GM23338 (cell line): ENCODE data around the gene SYP. TPM values are rescaled to one million over a fixed set of nuclear protein-coding genes. Genes with fewer than 3 reads are reported as not detected.

Source experiments
- ATAC-seq: fragments of 200-7000 bp; cut with Tn5 transposase; 3 replicates; pipeline ENCODE4 v1.9.1; 2020
- DNase-seq: peaks from one replicate; pipeline ENCODE4 v3.0.0-alpha.2; 2015; ENCODE audit warnings: low spot score
- H2AFZ ChIP-seq: fragments of 200-600 bp; sonication (generic); 2 replicates; pipeline ENCODE4 v1.8.0; 2016; ENCODE audit warnings: antibody characterized with exemption, mild to moderate bottlenecking, moderate library complexity
- H3F3A ChIP-seq: fragments of 200-600 bp; sonication (generic); replicated peaks from 2 replicates; pipeline ENCODE4 v1.8.0; 2017; ENCODE audit warnings: antibody characterized with exemption, mixed run types, low read depth
- H3K27ac ChIP-seq: fragments of 200-600 bp; sonication (generic); 2 replicates; pipeline ENCODE4 v1.6.1; 2016; ENCODE audit warnings: low read depth
- H3K27me3 ChIP-seq: fragments of 200-600 bp; sonication (generic); 2 replicates; pipeline ENCODE4 v1.8.0; 2016; ENCODE audit warnings: mild to moderate bottlenecking, mixed run types, moderate library complexity; ENCODE audit not compliant: insufficient read depth
- H3K36me3 ChIP-seq: fragments of 200-600 bp; sonication (generic); 2 replicates; pipeline ENCODE4 v1.8.0; 2016; ENCODE audit warnings: mild to moderate bottlenecking; ENCODE audit not compliant: insufficient read depth
- H3K4me1 ChIP-seq: fragments of 200-600 bp; sonication (generic); 2 replicates; pipeline ENCODE4 v1.8.0; 2016; ENCODE audit warnings: mild to moderate bottlenecking, moderate library complexity; ENCODE audit not compliant: insufficient read depth
- H3K4me2 ChIP-seq: fragments of 200-600 bp; sonication (generic); 2 replicates; pipeline ENCODE4 v1.7.1; 2017; ENCODE audit warnings: mixed run types
- H3K4me3 ChIP-seq: fragments of 200-600 bp; sonication (generic); 2 replicates; pipeline ENCODE4 v1.6.1; 2016; ENCODE audit warnings: mixed run types
- H3K79me2 ChIP-seq: fragments of 200-600 bp; sonication (generic); replicated peaks from 2 replicates; pipeline ENCODE4 v1.8.0; 2017; ENCODE audit warnings: mild to moderate bottlenecking; ENCODE audit not compliant: insufficient read depth
- H3K9me2 ChIP-seq: fragments of 200-600 bp; sonication (generic); 2 replicates; pipeline ENCODE4 v1.8.0; 2017; ENCODE audit not compliant: insufficient read depth
- H4K20me1 ChIP-seq: fragments of 200-600 bp; sonication (generic); replicated peaks from 2 replicates; pipeline ENCODE4 v1.8.0; 2017; ENCODE audit warnings: mild to moderate bottlenecking; ENCODE audit not compliant: insufficient read depth
- H3K27ac Mint-ChIP-seq: 2 replicates; pipeline ENCODE4 v1.8.0; 2020; ENCODE audit warnings: inconsistent platforms, mild to moderate bottlenecking, moderate library complexity, mixed read lengths
- H3K27me3 Mint-ChIP-seq: 3 replicates; pipeline ENCODE4 v1.8.0; 2022; ENCODE audit warnings: low read depth, mild to moderate bottlenecking, moderate library complexity, mixed read lengths, inconsistent platforms; ENCODE audit not compliant: insufficient read depth, poor library complexity
- H3K36me3 Mint-ChIP-seq: 3 replicates; pipeline ENCODE4 v1.8.0; 2021; ENCODE audit warnings: low read depth, mild to moderate bottlenecking, inconsistent platforms, moderate library complexity, mixed read lengths
- H3K4me1 Mint-ChIP-seq: 3 replicates; pipeline ENCODE4 v1.8.0; 2020; ENCODE audit warnings: mild to moderate bottlenecking, inconsistent platforms, mixed read lengths
- H3K4me3 Mint-ChIP-seq: 3 replicates; pipeline ENCODE4 v1.8.0; 2021; ENCODE audit warnings: moderate library complexity, mild to moderate bottlenecking, inconsistent platforms, mixed read lengths
- H3K9me3 Mint-ChIP-seq: 3 replicates; pipeline ENCODE4 v1.8.0; 2020; ENCODE audit warnings: moderate library complexity, mild to moderate bottlenecking, inconsistent platforms, mixed read lengths
- CREB1 ChIP-seq: fragments of 250-450 bp; sonication (Bioruptor Pico); IDR thresholded peaks from 2 replicates; pipeline ENCODE4 v1.5.0; 2020; ENCODE audit warnings: low read depth, mild to moderate bottlenecking, moderate library complexity
- EZH2 ChIP-seq: fragments of 200-600 bp; sonication (generic); IDR thresholded peaks from one replicate; pipeline ENCODE4 v1.8.0; 2017; ENCODE audit warnings: antibody characterized with exemption, mild to moderate bottlenecking, low read depth; ENCODE audit not compliant: unreplicated experiment
- EZH2phosphoT487 ChIP-seq: fragments of 200-600 bp; sonication (generic); IDR thresholded peaks from one replicate; pipeline ENCODE4 v1.8.1; 2018; ENCODE audit warnings: antibody characterized with exemption; ENCODE audit not compliant: unreplicated experiment
- NANOG ChIP-seq: IDR thresholded peaks from 2 replicates; pipeline ENCODE4 v1.6.1; 2016; ENCODE audit warnings: antibody characterized with exemption, borderline replicate concordance
- POLR2AphosphoS5 ChIP-seq: IDR thresholded peaks from 2 replicates; pipeline ENCODE4 v1.6.1; 2016; ENCODE audit warnings: antibody characterized with exemption, low read depth
- ZNF114 ChIP-seq: fragments of 250-450 bp; sonication (Bioruptor Pico); IDR thresholded peaks from 2 replicates; pipeline ENCODE4 v1.5.0; 2020; ENCODE audit warnings: mild to moderate bottlenecking, moderate library complexity
- ZNF331 ChIP-seq: fragments of 250-450 bp; sonication (Bioruptor Pico); IDR thresholded peaks from 2 replicates; pipeline ENCODE4 v1.5.0; 2020; ENCODE audit warnings: low read depth, mild to moderate bottlenecking, moderate library complexity
- long read RNA-seq: library from polyadenylated mRNA; unstranded; transcript quantifications from one replicate; pipeline ENCODE4 v2.0.0, GENCODE V29; 2020; ENCODE audit not compliant: unreplicated experiment
- polyA plus RNA-seq: library from polyadenylated mRNA; unstranded; fragments of >200 nt; fragmentation: Nextera tagmentation; extraction: Ambion mirVana; gene quantifications from 2 replicates; pipeline ENCODE4 v1.2.1, GENCODE V29; 2016
- total RNA-seq: library from RNA; depleted of rRNA; stranded (reverse); fragments of >200 nt; shearing (Covaris generic); gene quantifications from 2 replicates; pipeline ENCODE4 v1.2.3, GENCODE V29; 2014; rRNA removed
- TF ChIP-seq, protein P1 (sequence below): IDR thresholded peaks from one replicate; pipeline ENCODE4 v1.6.1; 2018; ENCODE audit warnings: antibody characterized with exemption; ENCODE audit not compliant: unreplicated experiment
- TF ChIP-seq, protein P2 (sequence below), 2 experiments: fragments of 200-600 bp in 1 of 2; sonication (generic) in 1 of 2; conservative IDR thresholded peaks; 2 replicates each; pipeline versions ENCODE4 v1.5.1 to v1.6.1; 2016 to 2017; ENCODE audit warnings: antibody characterized with exemption in 2 of 2, low read depth in 2 of 2, mild to moderate bottlenecking in 2 of 2, moderate library complexity in 1 of 2
- TF ChIP-seq, protein P3 (sequence below): IDR thresholded peaks from 2 replicates; pipeline ENCODE4 v1.6.1; 2016; ENCODE audit warnings: antibody characterized with exemption

SYP gene
- total RNA-seq: 7.3 and 9.1 TPM in 2 replicates
- polyA plus RNA-seq: 2.5 and 3.7 TPM in 2 replicates
- long read RNA-seq, partial matches to known transcripts: 0 of 2 reads
- long read RNA-seq, other reads (novel, unspliced or antisense): 2 of 2 reads

DNA sequence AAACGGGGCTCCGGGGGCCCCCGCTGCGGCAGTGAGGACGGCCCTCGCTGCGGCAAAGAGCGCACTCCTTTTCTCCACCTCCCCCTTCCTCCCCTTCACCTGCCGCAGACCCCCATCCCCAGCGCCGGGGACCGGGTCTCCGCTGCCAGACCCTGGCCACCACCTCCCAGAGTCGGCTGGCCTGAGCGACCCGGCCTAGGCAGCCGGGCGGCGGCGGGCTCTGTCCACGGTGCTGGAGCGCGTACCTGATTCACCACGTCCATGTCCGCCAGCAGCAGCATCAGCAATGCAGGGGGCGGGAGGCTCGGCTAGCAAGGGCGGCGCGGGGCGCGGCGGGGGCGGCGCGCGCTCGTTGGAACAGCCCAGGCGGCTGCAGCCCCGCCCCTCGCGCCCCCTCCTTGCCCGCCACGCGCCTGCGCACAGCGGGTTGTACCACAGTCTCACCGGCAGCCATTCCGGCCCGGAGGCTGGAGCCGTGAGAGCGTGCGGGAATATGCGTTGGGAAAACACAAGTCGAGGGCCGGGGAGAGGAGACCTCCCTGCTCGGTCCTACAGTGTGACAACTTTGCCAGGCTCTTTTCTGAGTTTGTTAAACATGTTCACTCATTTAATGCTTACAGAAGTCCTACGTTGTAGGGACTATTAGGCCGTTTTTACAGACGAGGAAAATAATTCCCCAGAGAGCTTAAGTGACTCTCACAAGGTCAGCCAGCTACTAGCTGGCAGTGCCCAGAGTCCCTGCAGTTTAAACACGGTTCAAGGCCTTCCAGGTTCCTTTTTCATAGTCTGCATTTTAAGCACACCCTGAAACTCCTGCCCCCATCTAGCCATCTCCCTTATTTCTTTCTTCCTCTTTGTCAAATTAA lies at the start of gene SYP:
SYP (minus strand) TSS at position 288 of the 866 bp plus-strand sequence; CDS start at position 281, 7 bp downstream.
- H3K36me3 Mint-ChIP-seq: no peaks in the 10 kb centered on the region; the same call in 2 of the 3 replicates
- Histone ChIP-seq H3K9me2 (no peaks in the 10 kb centered on the region), H3K27ac (peak within 1 kb of the TSS; percentile 79), H2AFZ (0 out of 2 replicates have a peak within 1 kb of the TSS, but pooled peaks have one; percentile 10), H3K4me1 (no peaks in the 10 kb centered on the region), H3K4me2 (peak within 1 kb of the TSS; percentile 79), H3K27me3 (no peaks in the 10 kb centered on the region), H3K4me3 (peak within 1 kb of the TSS; percentile 58), H4K20me1 (no peaks in the 10 kb centered on the region), H3F3A (no peaks in the 10 kb centered on the region), H3K79me2 (no peaks in the 10 kb centered on the region), H3K36me3 (no peaks in the 10 kb centered on the region)
- peaks cover 16% of the 10 kb centered on the region for H3K4me1 Mint-ChIP-seq
- H3K27ac Mint-ChIP-seq: no peak within 1 kb of the TSS
- ATAC-seq (peak; percentile 95), DNase-seq (peak; percentile 83)
- H3K9me3 Mint-ChIP-seq: no peaks in the 10 kb centered on the region
- peak within 1 kb of the TSS; percentile 71 for H3K4me3 Mint-ChIP-seq
- peak; percentile 67 for TF ChIP-seq CREB1
- TF ChIP-seq, protein P1, sequence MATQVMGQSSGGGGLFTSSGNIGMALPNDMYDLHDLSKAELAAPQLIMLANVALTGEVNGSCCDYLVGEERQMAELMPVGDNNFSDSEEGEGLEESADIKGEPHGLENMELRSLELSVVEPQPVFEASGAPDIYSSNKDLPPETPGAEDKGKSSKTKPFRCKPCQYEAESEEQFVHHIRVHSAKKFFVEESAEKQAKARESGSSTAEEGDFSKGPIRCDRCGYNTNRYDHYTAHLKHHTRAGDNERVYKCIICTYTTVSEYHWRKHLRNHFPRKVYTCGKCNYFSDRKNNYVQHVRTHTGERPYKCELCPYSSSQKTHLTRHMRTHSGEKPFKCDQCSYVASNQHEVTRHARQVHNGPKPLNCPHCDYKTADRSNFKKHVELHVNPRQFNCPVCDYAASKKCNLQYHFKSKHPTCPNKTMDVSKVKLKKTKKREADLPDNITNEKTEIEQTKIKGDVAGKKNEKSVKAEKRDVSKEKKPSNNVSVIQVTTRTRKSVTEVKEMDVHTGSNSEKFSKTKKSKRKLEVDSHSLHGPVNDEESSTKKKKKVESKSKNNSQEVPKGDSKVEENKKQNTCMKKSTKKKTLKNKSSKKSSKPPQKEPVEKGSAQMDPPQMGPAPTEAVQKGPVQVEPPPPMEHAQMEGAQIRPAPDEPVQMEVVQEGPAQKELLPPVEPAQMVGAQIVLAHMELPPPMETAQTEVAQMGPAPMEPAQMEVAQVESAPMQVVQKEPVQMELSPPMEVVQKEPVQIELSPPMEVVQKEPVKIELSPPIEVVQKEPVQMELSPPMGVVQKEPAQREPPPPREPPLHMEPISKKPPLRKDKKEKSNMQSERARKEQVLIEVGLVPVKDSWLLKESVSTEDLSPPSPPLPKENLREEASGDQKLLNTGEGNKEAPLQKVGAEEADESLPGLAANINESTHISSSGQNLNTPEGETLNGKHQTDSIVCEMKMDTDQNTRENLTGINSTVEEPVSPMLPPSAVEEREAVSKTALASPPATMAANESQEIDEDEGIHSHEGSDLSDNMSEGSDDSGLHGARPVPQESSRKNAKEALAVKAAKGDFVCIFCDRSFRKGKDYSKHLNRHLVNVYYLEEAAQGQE: peak; percentile 90
- TF ChIP-seq NANOG: no peak
- TF ChIP-seq POLR2AphosphoS5: peak; percentile 82
- H3K27me3 Mint-ChIP-seq: peaks cover 2% of the 10 kb centered on the region

DNA sequence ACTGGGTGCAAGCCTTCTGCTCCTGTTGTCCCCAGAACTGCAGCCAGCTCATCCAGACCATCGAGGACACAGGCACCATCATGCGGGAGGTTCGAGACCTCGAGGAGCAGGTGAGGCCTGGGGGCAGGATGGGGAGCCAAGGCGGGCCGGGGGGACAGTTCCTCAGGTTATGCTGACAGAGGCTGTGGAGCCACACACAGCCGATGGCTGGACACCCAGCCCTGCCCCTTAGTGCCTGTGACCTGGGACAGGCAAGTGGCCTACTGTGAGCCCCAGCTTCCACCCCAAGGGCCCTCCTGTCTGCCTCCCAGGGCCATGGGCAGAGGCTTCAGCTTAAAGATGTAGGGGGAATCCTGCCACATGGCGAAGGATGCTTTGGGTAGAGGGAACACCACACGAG lies 49.6 kb upstream of the SYP start:
- Histone ChIP-seq H3K9me2 (no peaks in the 10 kb centered on the region), H3K4me3 (no peak overlapping the region), H3K36me3 (no peaks in the 10 kb centered on the region), H3K79me2 (no peaks in the 10 kb centered on the region), H3K27ac (no peak overlapping the region), H3K4me2 (no peak overlapping the region), H3K4me1 (no peaks in the 10 kb centered on the region), H3F3A (no peaks in the 10 kb centered on the region), H2AFZ (no peak overlapping the region), H3K27me3 (no peaks in the 10 kb centered on the region), H4K20me1 (no peaks in the 10 kb centered on the region)
- DNase-seq (no peak), ATAC-seq (no peak)
- Mint-ChIP-seq H3K4me3 (no peak overlapping the region), H3K27ac (no peak overlapping the region), H3K36me3 (no peaks in the 10 kb centered on the region), H3K9me3 (no peaks in the 10 kb centered on the region), H3K27me3 (peaks cover 2% of the 10 kb centered on the region), H3K4me1 (no peaks in the 10 kb centered on the region; the same call in 2 of the 3 replicates)
- no peak for TF ChIP-seq POLR2AphosphoS5
- TF ChIP-seq, protein P2, sequence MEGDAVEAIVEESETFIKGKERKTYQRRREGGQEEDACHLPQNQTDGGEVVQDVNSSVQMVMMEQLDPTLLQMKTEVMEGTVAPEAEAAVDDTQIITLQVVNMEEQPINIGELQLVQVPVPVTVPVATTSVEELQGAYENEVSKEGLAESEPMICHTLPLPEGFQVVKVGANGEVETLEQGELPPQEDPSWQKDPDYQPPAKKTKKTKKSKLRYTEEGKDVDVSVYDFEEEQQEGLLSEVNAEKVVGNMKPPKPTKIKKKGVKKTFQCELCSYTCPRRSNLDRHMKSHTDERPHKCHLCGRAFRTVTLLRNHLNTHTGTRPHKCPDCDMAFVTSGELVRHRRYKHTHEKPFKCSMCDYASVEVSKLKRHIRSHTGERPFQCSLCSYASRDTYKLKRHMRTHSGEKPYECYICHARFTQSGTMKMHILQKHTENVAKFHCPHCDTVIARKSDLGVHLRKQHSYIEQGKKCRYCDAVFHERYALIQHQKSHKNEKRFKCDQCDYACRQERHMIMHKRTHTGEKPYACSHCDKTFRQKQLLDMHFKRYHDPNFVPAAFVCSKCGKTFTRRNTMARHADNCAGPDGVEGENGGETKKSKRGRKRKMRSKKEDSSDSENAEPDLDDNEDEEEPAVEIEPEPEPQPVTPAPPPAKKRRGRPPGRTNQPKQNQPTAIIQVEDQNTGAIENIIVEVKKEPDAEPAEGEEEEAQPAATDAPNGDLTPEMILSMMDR (conservative IDR thresholded peaks at IDR 0.05; ENCODE audit: low read depth in 2 of 2): no peak
- TF ChIP-seq, protein P3, sequence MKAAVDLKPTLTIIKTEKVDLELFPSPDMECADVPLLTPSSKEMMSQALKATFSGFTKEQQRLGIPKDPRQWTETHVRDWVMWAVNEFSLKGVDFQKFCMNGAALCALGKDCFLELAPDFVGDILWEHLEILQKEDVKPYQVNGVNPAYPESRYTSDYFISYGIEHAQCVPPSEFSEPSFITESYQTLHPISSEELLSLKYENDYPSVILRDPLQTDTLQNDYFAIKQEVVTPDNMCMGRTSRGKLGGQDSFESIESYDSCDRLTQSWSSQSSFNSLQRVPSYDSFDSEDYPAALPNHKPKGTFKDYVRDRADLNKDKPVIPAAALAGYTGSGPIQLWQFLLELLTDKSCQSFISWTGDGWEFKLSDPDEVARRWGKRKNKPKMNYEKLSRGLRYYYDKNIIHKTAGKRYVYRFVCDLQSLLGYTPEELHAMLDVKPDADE: no peak
- TF ChIP-seq EZH2: no peak
- TF ChIP-seq, protein P1: no peak
- TF ChIP-seq CREB1: no peak
- no peak for TF ChIP-seq NANOG
- no peak for TF ChIP-seq EZH2phosphoT487
- no peak for TF ChIP-seq ZNF331 (CRISPR knock-in tag)
- TF ChIP-seq ZNF114 (CRISPR knock-in tag): no peak
